ENCODE results near the gene BNC2.

The BNC2 gene

DNA sequence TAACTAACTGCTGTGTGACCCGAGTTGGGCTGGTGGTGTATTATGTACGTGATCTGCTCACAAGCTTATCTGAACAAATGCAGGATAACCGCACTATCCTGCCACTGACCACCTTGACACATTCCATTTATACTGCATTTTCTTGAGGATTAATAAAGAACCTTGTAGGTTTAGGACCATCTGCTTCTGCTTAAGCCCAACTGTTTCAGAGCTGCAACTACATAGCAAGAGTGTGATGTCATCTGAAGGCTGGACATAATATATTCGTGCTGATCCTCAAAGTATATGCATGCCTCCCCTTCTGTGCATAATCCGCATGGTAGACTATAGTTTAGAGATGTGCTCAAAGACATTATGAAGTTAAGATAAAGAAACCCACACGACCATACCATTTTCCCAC, 435.9 kb downstream of the BNC2 start:
- FAIRE-seq = no peak

DNA sequence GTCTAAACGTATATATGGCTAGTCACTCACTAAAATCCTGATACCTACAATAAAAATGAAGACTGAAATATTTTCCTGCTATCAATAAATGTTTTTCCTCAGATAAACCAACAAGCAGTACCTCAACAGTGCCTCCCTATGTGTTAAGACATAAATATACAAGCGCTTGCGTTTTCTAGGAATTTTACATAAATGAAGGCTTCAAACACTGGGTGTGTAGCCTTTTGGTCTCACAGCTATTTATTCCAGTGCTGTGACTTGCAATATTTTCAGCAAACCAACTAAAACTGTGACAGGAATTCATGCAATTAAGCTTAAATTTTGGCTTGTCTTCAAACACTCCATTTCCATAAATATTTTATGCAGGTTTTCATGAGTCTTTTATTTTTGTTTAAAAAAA, 437.0 kb downstream of the BNC2 start:
- no peak for FAIRE-seq

DNA sequence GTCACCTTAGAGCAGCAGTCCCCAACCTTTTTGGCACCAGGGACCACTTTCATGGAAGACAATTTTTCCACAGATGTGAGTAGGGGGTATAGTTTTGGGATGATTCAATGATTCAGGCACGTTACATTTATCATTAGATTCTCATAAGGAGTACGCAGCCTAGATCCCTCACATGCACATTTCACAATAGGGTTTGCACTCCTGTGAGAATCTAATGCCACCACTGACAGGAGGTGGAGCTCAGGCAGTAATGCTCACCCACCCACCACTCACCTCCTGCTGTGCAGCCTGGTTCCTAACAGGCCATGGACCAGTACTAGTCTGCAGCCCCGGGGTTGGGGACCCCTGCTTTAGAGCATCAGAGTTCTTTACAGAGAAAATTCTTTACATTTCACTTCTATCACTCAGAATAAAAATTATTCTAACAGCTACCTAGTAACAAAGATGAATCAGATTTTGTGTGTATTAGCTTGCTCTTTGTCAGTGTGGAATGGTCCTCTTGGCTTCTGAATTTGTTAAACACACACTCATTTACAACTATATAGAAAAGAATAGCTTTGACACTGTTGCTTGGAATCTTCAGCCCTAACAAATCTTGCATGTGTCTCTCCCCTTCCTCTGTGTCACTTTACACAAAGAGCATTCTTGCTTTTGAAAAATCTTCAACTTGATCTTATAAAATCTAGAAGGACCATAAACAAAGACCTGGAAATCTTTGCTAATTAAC, 438.6 kb downstream of the BNC2 start:
- no peak for FAIRE-seq

DNA sequence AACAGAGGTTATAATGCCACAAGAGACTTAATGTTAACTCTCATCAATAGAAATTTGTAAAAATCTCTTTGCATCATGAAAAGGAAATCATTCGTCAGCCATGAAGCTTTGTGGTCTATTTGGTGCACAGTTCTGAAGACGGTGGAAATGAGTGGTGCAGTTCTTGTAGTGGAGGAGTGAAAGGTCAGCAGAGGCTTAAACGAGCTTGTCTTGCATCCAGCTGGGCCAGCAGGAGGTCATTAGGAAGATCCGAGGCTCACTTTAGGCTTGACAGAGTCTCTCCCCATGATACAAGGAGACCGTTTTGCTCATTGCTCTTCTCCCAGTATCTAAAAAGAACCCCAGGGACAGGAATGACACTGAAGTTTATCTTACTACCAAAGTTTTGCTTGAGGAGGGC, 440.8 kb downstream of the BNC2 start:
- FAIRE-seq = no peak

DNA sequence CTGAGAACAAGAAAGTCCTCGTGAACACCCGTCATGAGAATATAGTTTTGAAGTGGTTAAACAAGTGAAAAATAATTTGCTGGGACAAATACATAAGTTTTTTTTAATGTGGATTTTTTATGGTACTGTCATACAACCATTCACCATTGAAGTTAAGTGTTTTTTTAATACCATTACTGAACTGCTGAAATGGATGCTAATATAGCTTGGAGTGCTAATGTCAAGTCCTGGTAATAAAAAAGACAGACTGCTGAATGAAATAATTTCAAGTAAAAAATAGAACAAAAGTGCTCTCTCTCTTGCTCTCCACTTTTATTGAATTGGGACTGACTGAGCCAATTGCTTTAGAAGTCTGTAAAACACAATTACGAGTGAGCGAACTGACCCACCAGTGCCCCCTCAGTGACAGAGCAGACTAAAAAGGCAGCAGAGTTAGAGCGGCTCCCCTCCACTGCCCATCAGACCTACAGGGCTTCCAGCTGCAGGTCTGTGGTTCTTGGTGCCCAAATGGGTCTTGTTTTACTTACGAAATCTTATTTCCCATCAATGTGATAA, 442.5 kb downstream of the BNC2 start:
- FAIRE-seq = no peak

DNA sequence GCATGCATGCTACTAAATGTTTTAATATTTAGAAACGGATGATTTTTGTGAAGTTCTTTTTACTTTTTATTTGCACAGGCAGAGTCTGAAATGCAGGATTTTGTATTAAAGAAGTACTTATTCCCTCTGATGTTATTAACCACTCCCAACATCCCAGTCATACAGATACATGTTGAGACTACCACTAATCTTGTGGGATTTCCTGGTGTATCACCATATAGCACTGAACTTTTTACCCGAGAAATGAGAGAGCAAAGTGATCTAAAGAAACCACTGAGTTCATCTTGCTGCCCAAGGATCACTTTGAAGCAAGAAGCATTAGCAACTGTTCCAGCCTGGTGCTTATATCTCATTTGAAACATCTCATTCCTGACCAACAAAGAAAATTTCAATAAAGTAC, 443.8 kb downstream of the BNC2 start:
- no peak for FAIRE-seq

DNA sequence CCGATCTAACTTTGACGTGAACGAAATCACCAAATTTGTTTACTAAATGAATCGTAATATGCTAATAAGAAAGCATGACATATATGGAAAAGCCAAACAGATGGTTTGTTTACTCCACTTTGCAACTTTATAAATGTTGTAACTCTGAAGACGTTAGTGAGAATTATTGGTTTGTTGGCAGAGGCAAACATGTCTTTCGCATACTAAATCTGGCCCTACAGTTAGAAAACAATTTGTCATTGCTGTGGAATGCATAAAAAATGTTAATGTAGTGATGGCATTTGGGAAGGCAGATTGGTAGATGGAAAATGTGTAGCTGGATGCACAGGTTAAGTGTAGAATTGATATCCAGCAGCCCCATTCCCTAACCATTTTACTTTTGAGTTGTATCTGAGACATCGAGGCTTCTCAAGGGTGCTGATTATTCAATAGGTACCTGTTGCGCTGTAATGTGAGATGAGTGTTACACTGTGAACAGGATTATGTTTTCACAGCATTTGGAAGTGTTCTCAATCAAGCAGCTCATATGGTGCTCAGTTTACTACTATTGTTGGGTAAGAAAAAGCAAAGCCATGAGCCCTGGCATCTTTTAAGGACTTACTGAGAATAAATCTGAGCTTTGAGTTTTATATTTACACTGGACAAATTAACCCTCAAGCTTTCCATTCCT, 444.8 kb downstream of the BNC2 start:
- FAIRE-seq = no peak

DNA sequence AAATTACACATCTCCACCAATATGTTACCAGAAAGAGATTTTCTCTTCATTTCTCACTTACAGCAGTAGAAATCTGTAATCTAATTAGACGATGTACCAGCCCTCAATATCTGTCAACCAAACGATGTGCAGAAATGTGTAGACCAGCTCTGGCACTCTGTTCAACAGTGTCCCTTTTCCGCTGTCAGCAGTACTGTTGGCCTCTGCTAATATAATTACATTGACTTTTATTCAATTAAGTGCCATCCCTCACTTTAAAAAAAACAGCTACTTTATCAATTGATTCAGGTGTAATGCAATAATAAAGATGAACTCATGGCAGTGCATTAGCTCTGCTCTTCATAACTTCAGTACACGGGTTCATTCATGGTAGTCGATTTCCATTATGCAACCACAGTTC, 448.4 kb downstream of the BNC2 start:
- FAIRE-seq = no peak

DNA sequence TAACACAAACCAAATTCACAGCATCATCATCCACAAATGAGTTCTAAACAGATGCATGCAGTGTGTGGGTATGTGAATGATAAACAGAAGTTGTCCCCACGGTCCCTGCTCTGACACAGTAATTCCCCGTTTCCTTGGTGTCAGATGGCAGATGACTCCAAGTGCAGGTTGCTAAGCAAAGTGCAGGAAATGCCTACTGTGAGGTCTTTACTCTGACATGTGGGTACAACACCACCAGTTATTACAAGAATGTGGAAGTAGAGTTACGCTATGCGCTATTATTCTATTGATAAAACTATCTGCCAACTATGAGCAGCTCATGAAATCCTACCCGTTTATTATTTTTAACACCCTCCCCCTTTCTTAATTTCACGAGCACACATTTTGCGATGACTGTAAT, 448.9 kb downstream of the BNC2 start:
- no peak for FAIRE-seq

DNA sequence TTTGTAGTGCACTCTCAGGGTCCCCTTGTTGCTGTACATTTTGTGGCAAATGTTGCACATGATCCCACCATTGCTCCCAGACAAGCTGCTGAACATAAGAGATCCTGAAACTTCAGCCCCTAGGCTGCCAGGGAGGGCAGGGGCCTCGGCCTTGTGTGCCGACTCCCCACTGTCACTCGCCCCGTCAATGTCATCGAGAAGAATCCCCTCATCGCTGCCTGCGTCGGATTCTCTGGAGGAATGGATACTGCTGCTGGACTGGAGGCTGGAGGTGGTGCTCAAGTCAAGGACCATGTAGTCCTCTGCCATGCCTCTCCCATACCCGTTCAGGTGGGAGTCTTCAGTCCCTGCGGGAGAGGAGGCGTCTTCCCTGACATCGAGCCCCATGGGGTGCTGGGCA, 451.3 kb downstream of the BNC2 start:
- no peak for FAIRE-seq

DNA sequence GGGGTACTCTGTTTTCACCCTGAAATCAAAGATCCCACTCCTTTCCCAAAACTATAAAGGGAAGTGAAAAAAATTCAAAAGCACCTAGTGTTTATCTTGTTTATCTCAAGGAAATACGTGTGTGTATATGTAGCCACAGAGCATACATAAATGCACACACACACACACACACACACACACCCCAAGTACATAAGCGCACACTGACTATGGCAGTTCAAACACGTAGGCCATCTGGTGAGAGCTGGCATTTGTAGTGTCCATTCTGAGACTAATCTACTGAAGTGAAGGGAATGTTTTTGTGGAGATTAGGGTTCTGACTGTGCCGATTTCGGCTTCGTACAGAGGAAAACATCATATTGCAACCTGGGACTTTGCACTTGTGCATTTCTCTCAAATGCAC, 451.7 kb downstream of the BNC2 start:
- FAIRE-seq = no peak

DNA sequence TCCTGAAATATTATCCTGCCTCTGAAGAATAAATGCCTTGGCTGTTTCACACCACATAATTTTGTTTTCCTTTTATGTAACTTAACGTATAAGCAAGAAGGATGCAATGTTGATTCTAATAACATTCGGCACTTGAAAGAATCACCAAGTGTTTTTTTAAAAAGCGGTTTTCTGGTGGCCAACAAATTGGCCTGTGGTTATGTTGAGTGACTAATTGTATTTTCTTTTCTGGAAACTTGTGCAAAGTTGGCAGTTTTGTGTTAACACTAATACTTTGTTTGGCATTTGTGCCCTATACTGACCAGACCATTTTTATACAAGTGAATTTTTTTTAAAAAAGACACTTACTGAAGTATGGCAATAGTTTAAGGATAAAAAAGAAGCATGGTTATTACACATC, 452.7 kb downstream of the BNC2 start:
- no peak for FAIRE-seq

DNA sequence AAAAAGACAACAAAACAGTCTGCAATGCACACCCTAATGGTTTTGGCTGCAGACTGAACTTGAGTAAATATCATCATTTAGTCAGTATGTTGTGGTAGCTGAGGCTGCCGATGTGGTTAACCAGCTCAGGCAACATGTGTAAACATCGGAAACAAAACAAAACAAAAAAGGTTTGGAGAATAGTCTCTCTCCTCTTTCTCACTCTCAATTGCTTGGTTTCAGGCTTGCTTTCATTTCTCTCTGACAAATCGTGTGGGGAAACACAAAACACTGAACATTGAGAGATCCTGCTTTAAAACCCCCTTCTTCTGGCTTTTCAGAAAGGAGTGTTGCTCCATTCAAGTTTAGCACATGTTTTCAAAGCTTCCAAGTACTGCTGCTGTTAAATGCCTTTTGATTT, 453.3 kb downstream of the BNC2 start:
- no peak for FAIRE-seq

DNA sequence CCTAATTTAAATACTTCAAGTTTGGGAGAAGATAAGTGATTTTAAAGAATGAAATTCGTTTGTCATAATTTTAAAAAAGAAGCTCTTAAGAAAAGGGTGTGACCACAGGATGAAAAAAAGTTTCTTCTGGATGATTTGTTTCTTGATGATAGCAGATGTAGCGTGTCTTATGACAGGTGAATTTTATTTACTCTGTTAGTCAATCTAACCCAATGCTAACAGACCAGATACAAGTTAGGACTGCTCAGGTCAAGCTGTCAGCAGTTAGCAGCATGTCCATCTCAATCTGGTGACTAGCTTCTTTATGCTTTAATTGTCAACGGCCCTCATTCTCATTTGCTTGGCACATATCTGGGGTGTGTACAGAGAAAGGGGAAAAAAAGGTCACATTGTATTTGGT, 456.0 kb downstream of the BNC2 start:
- FAIRE-seq = no peak

DNA sequence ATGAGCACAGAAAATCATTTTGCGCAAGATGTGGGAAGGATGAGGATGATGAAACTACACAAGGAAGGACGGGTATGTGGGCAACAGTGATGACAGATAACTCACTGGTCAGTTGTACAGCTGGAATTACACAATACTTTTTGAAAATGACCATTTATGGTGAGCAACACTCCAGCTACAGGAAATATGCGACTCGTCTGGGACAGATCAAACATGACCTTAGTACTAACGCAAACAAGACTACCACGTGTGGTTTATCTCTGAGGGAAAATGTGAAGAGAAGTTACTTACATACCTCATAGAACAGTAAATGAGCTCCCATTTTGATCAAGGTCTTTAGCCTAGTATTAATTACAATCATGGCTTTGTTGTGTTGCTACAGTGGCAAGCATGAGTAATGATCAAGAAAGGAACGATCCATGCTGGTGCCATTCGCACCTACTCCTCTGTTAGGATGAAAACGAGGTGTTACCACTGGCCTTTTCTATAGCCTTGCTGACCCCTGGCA, 456.9 kb downstream of the BNC2 start:
- FAIRE-seq = no peak

DNA sequence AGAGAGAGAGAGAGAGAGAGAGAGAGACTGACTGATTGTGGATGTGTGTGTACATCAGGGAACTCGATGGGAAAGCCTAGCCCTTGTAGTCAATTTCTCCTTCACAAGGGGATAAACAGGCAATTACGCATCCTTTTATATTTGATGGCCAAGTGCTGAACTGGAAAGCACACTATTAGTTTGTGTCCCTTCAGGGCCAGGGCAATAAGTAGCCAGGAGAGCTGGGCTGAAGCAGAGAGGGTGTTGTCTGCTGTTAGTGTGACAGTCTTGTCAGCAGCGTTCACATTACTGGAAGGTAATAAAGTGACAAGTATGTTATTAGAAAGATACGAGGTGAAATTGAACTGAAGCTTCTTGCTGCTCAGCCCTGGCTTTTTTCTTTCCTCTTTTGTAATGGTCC, 457.7 kb downstream of the BNC2 start:
- FAIRE-seq = no peak

DNA sequence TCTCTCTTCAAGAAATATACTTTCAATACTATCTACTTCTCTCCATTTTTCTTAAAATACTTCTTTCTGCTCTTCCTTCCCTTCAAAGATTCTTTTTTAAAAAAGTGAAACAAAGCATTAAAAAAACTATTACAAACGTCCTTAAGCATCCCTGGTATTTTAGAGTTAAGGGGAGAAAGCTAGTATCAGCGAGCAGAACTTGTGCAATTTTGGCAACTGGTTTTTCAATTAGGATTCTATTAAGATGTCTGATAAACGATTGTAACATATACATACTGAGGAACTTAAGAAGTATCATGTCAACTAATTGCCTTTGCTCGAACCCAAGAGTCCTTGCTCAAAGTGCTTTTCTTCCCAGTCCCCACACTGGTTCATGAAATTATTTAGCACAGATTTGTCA, 459.2 kb downstream of the BNC2 start:
- no peak for FAIRE-seq

DNA sequence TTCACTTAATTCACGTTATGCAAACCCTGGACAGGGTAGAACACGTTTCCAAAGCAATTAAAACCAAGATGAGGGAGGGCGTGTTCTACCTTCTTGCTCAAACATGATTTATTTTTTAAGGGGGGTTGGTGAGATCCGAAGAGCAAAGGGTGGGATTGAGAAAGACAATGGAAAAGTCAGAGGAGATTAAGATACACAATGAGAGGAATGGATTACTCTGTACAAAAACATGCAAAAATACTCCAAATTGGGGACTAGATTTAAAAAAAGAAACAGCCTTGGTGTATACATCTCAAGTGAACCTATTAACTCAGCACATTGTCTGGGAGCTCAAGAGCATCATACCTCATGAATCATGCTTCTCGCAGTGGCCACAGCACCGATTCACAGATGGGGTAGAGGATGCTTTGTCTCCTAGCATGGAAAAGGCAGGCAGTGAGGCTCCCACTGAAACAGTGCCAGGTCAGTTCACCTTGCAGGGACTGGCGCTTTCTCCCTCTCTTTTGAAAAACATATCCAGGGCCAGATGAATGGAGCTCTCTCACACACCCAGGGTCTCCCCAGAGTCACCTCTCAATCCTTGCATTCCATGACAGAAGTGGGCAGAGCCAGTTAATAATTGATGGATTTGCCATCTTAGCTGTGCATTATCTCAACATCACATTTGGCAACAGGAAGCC, 459.7 kb downstream of the BNC2 start:
- no peak for FAIRE-seq

DNA sequence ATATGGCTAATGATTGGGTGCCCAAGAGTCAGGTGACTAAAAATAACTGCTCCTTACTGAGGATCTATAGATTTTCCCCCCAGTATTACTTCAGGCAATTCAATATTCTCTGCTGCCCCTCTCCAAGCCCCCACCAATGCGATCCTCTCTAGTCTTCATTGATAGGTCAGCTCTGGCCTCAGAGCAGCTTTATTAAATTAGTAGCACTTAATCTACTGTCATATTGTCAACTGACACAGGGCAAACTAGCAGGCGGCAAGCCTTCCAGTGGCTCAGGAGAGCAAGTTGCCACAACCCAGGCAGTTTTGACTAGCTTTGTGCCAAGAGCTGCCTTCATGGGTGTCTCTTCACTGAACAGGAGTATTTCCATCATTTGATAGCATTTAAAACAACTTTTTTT, 462.9 kb downstream of the BNC2 start:
- FAIRE-seq = no peak

DNA sequence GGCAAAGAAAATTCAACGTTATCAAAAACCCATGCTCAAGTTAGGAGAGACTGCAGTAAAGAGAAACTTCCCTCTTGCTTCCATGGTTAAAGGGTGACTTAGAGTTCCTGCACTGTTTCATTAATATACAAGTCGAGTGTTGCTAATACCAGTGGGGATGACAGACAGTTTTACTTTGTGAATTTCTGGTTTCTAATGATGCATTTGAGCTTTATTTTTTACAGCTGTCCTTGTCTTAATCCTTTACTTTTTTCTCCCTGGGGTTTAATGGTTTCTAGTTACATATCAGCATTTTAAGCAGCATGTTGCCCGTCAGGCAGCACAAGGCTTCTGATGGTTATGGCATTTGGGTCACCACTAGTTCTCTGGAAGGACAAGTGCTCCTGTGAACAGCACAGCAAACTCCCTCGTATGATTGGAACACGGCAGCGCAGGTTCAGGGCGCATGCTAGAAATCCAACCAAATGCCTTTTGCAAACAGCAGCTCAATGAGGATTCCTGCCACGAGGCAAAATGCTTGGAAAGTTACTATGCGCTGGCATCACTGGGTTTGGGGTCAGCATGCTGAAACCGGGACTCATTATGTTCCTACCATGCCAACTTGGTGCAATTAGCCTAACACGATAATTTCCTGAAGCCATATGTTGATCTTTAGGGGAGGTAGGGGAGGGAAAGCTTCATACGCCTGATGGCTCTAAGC, 463.8 kb downstream of the BNC2 start:
- no peak for FAIRE-seq

DNA sequence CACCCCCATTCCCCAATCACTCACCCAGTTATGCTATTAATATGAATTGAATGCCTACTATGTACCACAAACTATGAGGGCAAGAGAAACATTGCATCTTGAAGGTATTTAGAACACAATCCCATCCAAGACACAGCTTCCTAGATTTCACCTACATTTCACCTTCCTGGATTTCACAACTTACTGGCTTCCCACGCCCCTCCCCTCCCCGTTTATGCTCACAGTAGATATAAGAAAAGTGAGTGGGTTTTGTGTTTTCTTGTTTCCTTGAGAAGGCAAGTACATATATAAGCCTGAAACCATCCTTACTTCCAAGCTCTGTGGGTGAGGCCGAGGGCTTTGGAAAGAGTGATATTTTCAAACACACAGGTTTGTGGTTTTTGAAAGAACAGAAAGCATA, 465.0 kb downstream of the BNC2 start:
- FAIRE-seq = no peak

DNA sequence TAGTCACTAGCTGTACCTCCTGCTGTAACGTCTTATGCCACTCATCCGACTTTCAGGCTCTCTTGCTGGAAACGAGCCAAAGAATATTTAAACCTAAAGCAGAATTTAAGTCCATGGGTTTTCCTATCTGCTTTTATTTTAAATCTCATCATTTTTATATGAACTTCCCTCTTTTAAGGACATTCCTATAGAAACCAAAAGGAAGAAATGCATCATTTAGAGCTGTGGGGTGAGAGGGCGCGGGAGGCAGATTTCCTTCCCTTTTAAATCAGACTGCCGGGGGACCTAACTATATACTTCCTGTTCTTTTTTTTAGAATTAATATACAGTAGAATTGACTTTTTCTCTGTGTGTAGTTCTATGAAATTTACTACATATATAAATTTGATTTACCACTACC, 468.8 kb downstream of the BNC2 start:
- FAIRE-seq = no peak

DNA sequence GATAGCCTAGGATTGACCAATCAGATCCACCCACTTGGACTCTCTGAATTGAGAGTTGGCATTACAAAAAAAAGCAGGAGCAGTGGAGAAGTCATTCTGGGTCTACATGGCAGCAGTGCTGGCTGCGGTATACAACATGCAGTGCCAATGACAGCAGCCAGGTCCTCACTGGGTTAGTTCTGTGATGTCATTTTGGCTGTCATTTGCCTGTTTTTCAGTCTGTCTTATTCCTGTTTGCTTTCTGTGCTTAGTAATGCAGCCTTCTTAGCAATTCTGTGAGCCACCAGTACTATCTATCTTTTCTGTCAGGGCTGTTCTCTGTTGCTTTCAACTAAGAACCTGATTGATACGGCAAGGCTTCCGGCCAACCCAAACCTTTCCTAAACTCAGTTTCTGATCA, 471.8 kb downstream of the BNC2 start:
- FAIRE-seq = no peak

Data from A204.1 (cell line).